Stomach (tissue), 9 donors: ENCODE data around the gene TRMT2A. TPM values are rescaled to one million over a fixed set of nuclear protein-coding genes. Genes with fewer than 3 reads are reported as not detected.
A peak's percentile ranks its signal among the peaks of the same experiment; 100 is the strongest.

Experiments used
- DNase-seq, 2 donors: peaks; one replicate each; pipeline versions ENCODE4 v3.0.0 to v3.0.0-alpha.2; 2013 to 2019
- H3K27ac ChIP-seq, 5 donors: fragments of 200-600 bp in 4 of 5; sonication (generic) in 4 of 5; one replicate each; pipeline ENCODE4 v1.5.1; 2013 to 2019; ENCODE audit warnings: mild to moderate bottlenecking in 1 of 5, moderate library complexity in 1 of 5
- H3K27me3 ChIP-seq, 3 donors: fragments of 200-600 bp; sonication (generic); one replicate each; pipeline ENCODE4 v1.5.1; 2017 to 2019; ENCODE audit warnings: mixed run types in 1 of 3
- H3K36me3 ChIP-seq, 4 donors: fragments of 200-600 bp; sonication (generic); 1 replicate in 3 of 4; 2 replicates in 1 of 4; pipeline ENCODE4 v1.5.1; 2016 to 2019
- H3K4me1 ChIP-seq, 4 donors: fragments of 200-600 bp; sonication (generic); one replicate each; pipeline ENCODE4 v1.5.1; 2016 to 2019
- H3K4me3 ChIP-seq, 4 donors: fragments of 200-600 bp; sonication (generic) in 3 of 4; one replicate each; pipeline ENCODE4 v1.5.1; 2016 to 2019; ENCODE audit warnings: mild to moderate bottlenecking in 1 of 4
- H3K9me3 ChIP-seq, 4 donors: fragments of 200-600 bp; sonication (generic); one replicate each; pipeline ENCODE4 v1.5.1; 2016 to 2019
- CTCF ChIP-seq, 7 experiments: fragments of 450-650 bp in 4 of 7; fragments of 200-600 bp in 3 of 7; sonication (generic) in 3 of 7; IDR thresholded peaks; one replicate each; pipeline ENCODE4 v1.5.1; 2016 to 2019; ENCODE audit warnings: antibody characterized with exemption in 7 of 7, control low read depth in 2 of 7, mild to moderate bottlenecking in 1 of 7
- EP300 ChIP-seq: sonication (generic); formaldehyde crosslinking; IDR thresholded peaks from one replicate; pipeline ENCODE4 v1.6.1; 2017; ENCODE audit warnings: antibody characterized with exemption
- POLR2A ChIP-seq, 4 donors: fragments of 450-650 bp; IDR thresholded peaks; one replicate each; pipeline ENCODE4 v1.6.1; 2016; ENCODE audit warnings: antibody characterized with exemption in 4 of 4, control low read depth in 2 of 4, mild to moderate bottlenecking in 1 of 4, moderate library complexity in 1 of 4
- POLR2AphosphoS5 ChIP-seq, 3 donors: sonication (generic); formaldehyde crosslinking; IDR thresholded peaks; one replicate each; pipeline ENCODE4 v1.6.1; 2016; ENCODE audit warnings: antibody characterized with exemption in 3 of 3
- WGBS, 5 donors: extraction: QIAGEN DNeasy Blood & Tissue Kit in 3 of 5; methylation state at CpG; one replicate each; pipeline versions ENCODE4 v1.1.5 to v1.1.7; 2013 to 2018; 5-methylcytosine and 5-hydroxymethylcytosine counted together
- intact Hi-C: fragments of 100-400 bp; cut with DNase I; formaldehyde crosslinking; loops from one replicate; pipeline ENCODE4 v1.15.1; 2023; ENCODE audit warnings: low total_unique reads
- polyA plus RNA-seq, 3 donors: library from polyadenylated mRNA; stranded (reverse); fragments of 200-250 nt; gene quantifications; one replicate each; pipeline ENCODE4 v1.2.3, GENCODE V29; 2013
- total RNA-seq, 5 donors: library from RNA; depleted of rRNA; stranded (reverse); fragments of >200 nt; gene quantifications; one replicate each; pipeline versions ENCODE4 v1.1.0 to v1.2.3, GENCODE V29; 2014 to 2016
- donor health status: healthy with polysubstance abuse.
- donor health status: Bipolar disorder and iron deficiency.
- donor health status: healthy.

The TRMT2A gene
- total and polyA plus RNA-seq, 8 donors = 17.9 to 143 (median 62.6) TPM

GRCh38 chr22:20080776-20081654 is 36.0 kb downstream of the TRMT2A start:
- 9 to 16% (median 12%) methylated on average over 19 to 27 of the region's 27 CpGs for WGBS, 5 donors

GRCh38 chr22:20080445-20080775 is 36.6 kb downstream of the TRMT2A start:
- H3K27ac ChIP-seq = peak overlapping the region; percentile 92 to 97 (median 92)
- TF ChIP-seq CTCF (IDR thresholded peaks at IDR 0.05) (no peak), EP300 (no peak), POLR2AphosphoS5 (IDR thresholded peaks at IDR 0.05) (no peak), POLR2A (IDR thresholded peaks at IDR 0.05) (no peak)
- peaks cover 43 to 57% (median 54%) of the 10 kb centered on the region in 4 donors for H3K4me1 ChIP-seq
- WGBS, 5 donors = 0 to 1% (median 0%) methylated on average over 4 to 34 of the region's 34 CpGs
- intact Hi-C loops = no loop called here
- H3K9me3 ChIP-seq = no peaks in the 10 kb centered on the region
- peaks cover 0 to under 1% (median 0%) of the 10 kb centered on the region in 4 donors for H3K36me3 ChIP-seq
- peak overlapping the region; percentile 75 to 92 (median 88) for H3K4me3 ChIP-seq
- peak; percentile 62 to 85 for DNase-seq
- no peaks in the 10 kb centered on the region for H3K27me3 ChIP-seq

More at GRCh38 chr22:20080776-20081654, 36.0 kb downstream of the TRMT2A start:
- H3K27ac ChIP-seq = peak overlapping the region; percentile 92 to 97 (median 92)
- peak overlapping the region; percentile 75 to 92 (median 88) for H3K4me3 ChIP-seq
- peak in 1 of 2 donors; percentile 76 for DNase-seq
- H3K27me3 ChIP-seq = no peaks in the 10 kb centered on the region
- peaks cover 43 to 60% (median 55%) of the 10 kb centered on the region in 4 donors for H3K4me1 ChIP-seq
- TF ChIP-seq POLR2AphosphoS5 (IDR thresholded peaks at IDR 0.05) (peak in 1 of 3 donors; percentile 7), POLR2A (IDR thresholded peaks at IDR 0.05) (no peak)
- intact Hi-C loops = no loop called here
- no peaks in the 10 kb centered on the region for H3K9me3 ChIP-seq
- H3K36me3 ChIP-seq = peaks cover 3 to 6% (median 6%) of the 10 kb centered on the region in 4 donors

GRCh38 chr22:20079745-20080444 is 37.1 kb downstream of the TRMT2A start, which contains the start of gene DGCR8:
TSS of gene DGCR8 (plus strand) at chr22:20080241. CDS start at chr22:20085964, 5,723 bp downstream.
- Histone ChIP-seq H3K4me3 (peak within 1 kb of the TSS; percentile 75 to 92 (median 88)), H3K9me3 (no peaks in the 10 kb centered on the region), H3K4me1 (peaks cover 40 to 54% (median 49%) of the 10 kb centered on the region in 4 donors), H3K27me3 (no peaks in the 10 kb centered on the region), H3K36me3 (no peaks in the 10 kb centered on the region), H3K27ac (peak within 1 kb of the TSS; percentile 92 to 97 (median 92))
- intact Hi-C loops = no loop called here
- WGBS, 5 donors = 0 to 1% (median 0%) methylated on average over 23 to 100 of the region's 100 CpGs
- TF ChIP-seq POLR2AphosphoS5 (IDR thresholded peaks at IDR 0.05) (peak; percentile 70 to 95 (median 73)), POLR2A (IDR thresholded peaks at IDR 0.05) (peak in 1 of 4 donors; percentile 29), CTCF (IDR thresholded peaks at IDR 0.05) (no peak), EP300 (peak; percentile 6)
- DNase-seq = peak; percentile 94 to 98

- DNase-seq = no peak
- Histone ChIP-seq H3K27me3 (no peaks in the 10 kb centered on the region), H3K27ac (no peak overlapping the region), H3K9me3 (no peaks in the 10 kb centered on the region), H3K4me1 (peaks cover 10 to 22% (median 17%) of the 10 kb centered on the region in 4 donors), H3K4me3 (no peak overlapping the region), H3K36me3 (no peaks in the 10 kb centered on the region)
- TF ChIP-seq POLR2A (IDR thresholded peaks at IDR 0.05) (no peak), CTCF (IDR thresholded peaks at IDR 0.05) (no peak)
- WGBS, 5 donors = 49 to 65% (median 54%) methylated on average over 6 of the region's 6 CpGs
- intact Hi-C loops = no loop called here
Observed at GRCh38 chr22:20076627-20077172, 40.3 kb downstream of the TRMT2A start.
